ENCODE measurements around the gene RBFOX2. TPM values are rescaled to one million over a fixed set of nuclear protein-coding genes. Genes with fewer than 3 reads are reported as not detected.

RBFOX2 gene
- total RNA-seq, 1 experiment from 2014 or later, result 81.1 TPM

DNA sequence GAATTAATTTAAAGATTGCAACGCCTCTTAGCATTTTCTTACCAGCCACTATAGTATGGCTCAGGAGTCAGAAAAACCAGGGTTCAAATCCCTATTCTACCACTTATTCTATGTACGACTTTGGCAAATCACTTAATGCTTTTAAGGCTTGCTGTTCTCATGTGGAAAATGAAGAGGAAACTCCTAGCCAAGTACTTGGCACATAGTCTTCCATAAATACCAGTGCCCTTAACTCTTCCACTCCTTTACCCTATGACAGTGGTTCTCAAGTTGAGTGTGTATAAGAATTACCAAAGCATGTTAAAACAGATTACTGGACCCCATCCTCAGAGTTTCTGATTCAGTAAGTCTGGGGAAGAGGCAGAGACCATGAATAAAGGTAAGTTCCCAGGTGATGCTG lies 107.6 kb downstream of the RBFOX2 start:
- peak overlapping the region; percentile 15; the same call in 1 of the 2 replicates for H3K27ac ChIP-seq (ENCODE audit: low read length)

GRCh38 chr22:35919002-35919542 lies 109.6 kb downstream of the RBFOX2 start:
- intact Hi-C loops (cut with micrococcal nuclease; ENCODE audit: unreplicated experiment) (loop anchor here (10.0 kb wide), 1 partner anchor 294 kb away; no protein-coding TSS in a partner anchor), in situ Hi-C loops (cut with HindIII; ENCODE audit: low pct_unique_long_range_greater_than_20kb, low sequenced_read_pairs) (no loop called here)
- Histone ChIP-seq H3K4me3 (ENCODE audit: low read depth in 2 of 2, low read length in 2 of 2) (no peak overlapping the region), H3K27me3 (ENCODE audit: control insufficient read depth, insufficient read depth, low read length) (no peaks in the 10 kb centered on the region), H3K27ac (ENCODE audit: low read length) (no peak overlapping the region), H3K36me3 (ENCODE audit: control insufficient read depth, insufficient read depth, low read length) (no peaks in the 10 kb centered on the region), H3K4me1 (ENCODE audit: control insufficient read depth, insufficient read depth, low read length) (peaks cover 13% of the 10 kb centered on the region), H3K9me3 (ENCODE audit: control insufficient read depth, insufficient read depth, low read depth, low read length) (no peaks in the 10 kb centered on the region)
- BruUV-seq (replicated peaks), result no TSS peak
- ChIA-PET POLR2A (interaction anchor here (0.6 kb wide), 1 partner anchor 469 kb away, joined by 4 read pairs; the partner anchor contains the start of gene MYH9), CTCF (interaction anchor here (0.6 to 0.8 kb wide), 3 partner anchors 91 to 341 kb away, joined by 7 to 11 read pairs (median 7); no protein-coding TSS in a partner anchor)
- TF ChIP-seq CTCF (IDR thresholded peaks at IDR 0.05) (no peak), POLR2AphosphoS5 (IDR thresholded peaks at IDR 0.05; ENCODE audit: low read depth, low read length) (no peak), SIN3A (IDR thresholded peaks at IDR 0.05; ENCODE audit: borderline replicate concordance, insufficient read depth, low read depth, low read length) (no peak), TCF7L2 (IDR thresholded peaks at IDR 0.05; ENCODE audit: low read depth, low read length) (no peak)
- TF ChIP-seq, protein P1, sequence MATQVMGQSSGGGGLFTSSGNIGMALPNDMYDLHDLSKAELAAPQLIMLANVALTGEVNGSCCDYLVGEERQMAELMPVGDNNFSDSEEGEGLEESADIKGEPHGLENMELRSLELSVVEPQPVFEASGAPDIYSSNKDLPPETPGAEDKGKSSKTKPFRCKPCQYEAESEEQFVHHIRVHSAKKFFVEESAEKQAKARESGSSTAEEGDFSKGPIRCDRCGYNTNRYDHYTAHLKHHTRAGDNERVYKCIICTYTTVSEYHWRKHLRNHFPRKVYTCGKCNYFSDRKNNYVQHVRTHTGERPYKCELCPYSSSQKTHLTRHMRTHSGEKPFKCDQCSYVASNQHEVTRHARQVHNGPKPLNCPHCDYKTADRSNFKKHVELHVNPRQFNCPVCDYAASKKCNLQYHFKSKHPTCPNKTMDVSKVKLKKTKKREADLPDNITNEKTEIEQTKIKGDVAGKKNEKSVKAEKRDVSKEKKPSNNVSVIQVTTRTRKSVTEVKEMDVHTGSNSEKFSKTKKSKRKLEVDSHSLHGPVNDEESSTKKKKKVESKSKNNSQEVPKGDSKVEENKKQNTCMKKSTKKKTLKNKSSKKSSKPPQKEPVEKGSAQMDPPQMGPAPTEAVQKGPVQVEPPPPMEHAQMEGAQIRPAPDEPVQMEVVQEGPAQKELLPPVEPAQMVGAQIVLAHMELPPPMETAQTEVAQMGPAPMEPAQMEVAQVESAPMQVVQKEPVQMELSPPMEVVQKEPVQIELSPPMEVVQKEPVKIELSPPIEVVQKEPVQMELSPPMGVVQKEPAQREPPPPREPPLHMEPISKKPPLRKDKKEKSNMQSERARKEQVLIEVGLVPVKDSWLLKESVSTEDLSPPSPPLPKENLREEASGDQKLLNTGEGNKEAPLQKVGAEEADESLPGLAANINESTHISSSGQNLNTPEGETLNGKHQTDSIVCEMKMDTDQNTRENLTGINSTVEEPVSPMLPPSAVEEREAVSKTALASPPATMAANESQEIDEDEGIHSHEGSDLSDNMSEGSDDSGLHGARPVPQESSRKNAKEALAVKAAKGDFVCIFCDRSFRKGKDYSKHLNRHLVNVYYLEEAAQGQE (IDR thresholded peaks at IDR 0.05; ENCODE audit: insufficient read depth in 1 of 2, low read depth in 2 of 2, low read length in 1 of 2), result no peak
- DNase-seq (ENCODE audit: low read depth, low spot score) (no peak), ATAC-seq (no peak)

More for the DNA sequence above, 107.6 kb downstream of the RBFOX2 start:
- intact Hi-C loops (cut with micrococcal nuclease; ENCODE audit: unreplicated experiment) (no loop called here), in situ Hi-C loops (cut with HindIII; ENCODE audit: low pct_unique_long_range_greater_than_20kb, low sequenced_read_pairs) (no loop called here)
- Histone ChIP-seq H3K4me1 (ENCODE audit: control insufficient read depth, insufficient read depth, low read length) (no peaks in the 10 kb centered on the region; the same call in none of the 2 replicates), H3K4me3 (ENCODE audit: low read depth in 2 of 2, low read length in 2 of 2) (no peak overlapping the region), H3K36me3 (ENCODE audit: control insufficient read depth, insufficient read depth, low read length) (no peaks in the 10 kb centered on the region), H3K27me3 (ENCODE audit: control insufficient read depth, insufficient read depth, low read length) (no peaks in the 10 kb centered on the region), H3K9me3 (ENCODE audit: control insufficient read depth, insufficient read depth, low read depth, low read length) (no peaks in the 10 kb centered on the region)
- DNase-seq (ENCODE audit: low read depth, low spot score) (no peak), ATAC-seq (no peak)
- POLR2A ChIA-PET, result no interaction called here
- CTCF ChIA-PET, result no interaction called here
- TF ChIP-seq, protein P1 (IDR thresholded peaks at IDR 0.05; ENCODE audit: insufficient read depth in 1 of 2, low read depth in 2 of 2, low read length in 1 of 2), result no peak
- TF ChIP-seq TCF7L2 (IDR thresholded peaks at IDR 0.05; ENCODE audit: low read depth, low read length) (no peak), POLR2AphosphoS5 (IDR thresholded peaks at IDR 0.05; ENCODE audit: low read depth, low read length) (no peak), SIN3A (IDR thresholded peaks at IDR 0.05; ENCODE audit: borderline replicate concordance, insufficient read depth, low read depth, low read length) (no peak), CTCF (IDR thresholded peaks at IDR 0.05) (no peak)
- no TSS peak for BruUV-seq (replicated peaks)

All from Panc1 (cell line).